Inferior parietal cortex (tissue), 1 donor: Measurements from ENCODE around the gene HHIPL1.

Experiments used
- DNase-seq: peaks from one replicate; pipeline ENCODE4 v3.0.0-alpha.2; 2016; ENCODE audit errors: extremely low spot score

Gene HHIPL1

DNA sequence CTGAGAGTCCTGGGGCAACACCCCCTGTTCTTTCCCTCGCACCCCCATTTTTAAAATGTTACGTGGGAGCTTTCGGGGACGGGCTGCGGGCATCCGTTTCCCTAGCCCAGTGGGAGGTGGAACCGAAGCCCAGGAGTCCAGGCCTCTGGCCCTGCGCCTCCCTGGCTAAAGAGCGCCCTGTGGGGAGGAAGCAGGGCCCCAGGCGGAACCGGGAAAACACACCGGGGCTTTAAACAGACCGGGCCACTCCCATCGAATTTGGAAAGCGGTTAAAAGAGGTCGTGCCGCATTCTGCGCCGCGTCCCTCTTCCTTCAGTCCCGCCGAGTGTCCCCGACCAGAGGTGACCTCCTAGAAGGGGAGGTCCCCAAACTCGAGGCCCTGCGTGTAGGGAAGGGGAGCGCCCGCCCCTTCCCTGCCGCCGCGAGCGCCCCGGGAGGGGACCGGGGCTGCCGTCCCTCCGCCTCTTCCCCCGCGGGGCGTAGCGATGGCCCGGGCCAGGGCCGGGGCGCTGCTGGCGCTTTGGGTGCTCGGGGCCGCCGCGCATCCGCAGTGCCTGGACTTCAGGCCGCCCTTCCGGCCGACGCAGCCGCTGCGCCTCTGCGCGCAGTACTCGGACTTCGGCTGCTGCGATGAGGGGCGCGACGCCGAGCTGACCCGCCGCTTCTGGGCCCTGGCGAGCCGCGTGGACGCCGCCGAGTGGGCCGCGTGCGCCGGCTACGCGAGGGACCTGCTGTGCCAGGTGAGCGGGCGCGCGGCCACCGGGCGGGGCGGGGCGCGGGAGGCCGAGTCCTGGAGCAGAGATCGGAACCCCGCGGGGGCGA is at the start of gene HHIPL1:
Gene HHIPL1, plus strand, starts transcription at position 407 of the 822 bp plus-strand sequence. Its CDS starts 79 bp downstream, at position 486.
- no peak for DNase-seq

DNA sequence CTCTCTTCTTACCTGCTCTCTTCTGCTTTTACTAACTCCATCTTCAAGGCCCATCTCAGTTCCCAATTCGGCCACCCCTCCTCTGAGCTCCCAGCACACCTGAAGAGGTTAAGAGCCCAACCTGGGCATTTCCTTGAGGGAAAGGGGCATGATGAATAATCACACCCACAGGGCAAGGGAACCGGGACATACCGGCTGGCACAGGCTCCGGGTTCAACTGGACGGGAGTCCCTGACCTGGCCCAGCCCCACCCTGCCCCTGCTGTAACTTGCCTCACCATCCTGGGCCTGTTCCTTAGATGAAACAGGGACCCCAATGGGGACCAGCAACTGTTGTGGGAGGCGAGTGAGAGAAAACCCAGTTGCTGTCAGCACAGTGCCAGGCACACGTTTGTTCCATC is 49.4 kb upstream of the HHIPL1 start:
- no peak for DNase-seq

DNA sequence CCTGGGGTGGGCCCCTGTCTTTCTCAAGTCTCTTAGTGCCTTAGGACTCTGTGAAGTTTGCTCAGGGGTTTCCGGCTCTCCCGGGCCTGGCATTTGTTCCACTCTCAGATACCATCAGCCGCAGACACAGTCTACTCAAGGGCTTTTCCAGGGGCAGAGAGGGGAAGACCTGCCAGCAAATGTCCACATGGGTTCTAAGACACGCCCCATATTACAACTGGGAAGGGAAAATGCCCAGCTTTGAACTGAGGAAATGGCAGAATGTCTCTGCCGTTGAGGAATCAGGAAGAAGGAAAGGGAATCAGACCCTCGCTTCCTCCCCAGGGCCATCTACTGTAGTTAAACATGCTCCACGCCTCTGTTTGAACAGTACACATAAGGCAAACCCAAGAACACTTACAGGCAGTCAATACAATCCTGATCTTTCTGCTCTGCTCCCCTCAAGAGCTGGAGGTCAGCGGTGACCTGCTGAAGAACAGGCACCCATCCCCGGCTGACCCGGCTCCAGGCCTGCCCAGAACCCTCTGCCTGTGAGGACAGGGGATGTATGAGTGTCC is 48.8 kb upstream of the HHIPL1 start:
- no peak for DNase-seq

DNA sequence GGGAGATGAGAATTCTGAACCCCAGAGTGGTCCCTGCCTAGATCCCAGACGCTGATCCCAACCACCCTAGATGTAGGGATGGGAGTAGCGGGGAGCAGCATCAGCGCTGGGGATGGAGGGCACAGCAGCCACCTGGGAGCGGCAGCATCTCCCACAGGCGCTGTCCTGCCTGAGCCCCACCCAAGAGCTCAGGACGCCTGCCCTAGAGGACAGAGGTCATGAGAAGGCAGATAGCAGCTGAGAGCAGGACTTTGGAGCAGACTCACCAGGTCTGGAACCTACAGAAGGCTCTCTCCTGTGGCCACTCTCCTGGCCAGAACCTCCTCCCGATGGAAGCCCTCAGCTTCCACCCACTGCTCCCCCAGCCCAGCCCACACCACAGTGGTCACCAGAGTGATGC is 48.2 kb upstream of the HHIPL1 start:
- DNase-seq = no peak

DNA sequence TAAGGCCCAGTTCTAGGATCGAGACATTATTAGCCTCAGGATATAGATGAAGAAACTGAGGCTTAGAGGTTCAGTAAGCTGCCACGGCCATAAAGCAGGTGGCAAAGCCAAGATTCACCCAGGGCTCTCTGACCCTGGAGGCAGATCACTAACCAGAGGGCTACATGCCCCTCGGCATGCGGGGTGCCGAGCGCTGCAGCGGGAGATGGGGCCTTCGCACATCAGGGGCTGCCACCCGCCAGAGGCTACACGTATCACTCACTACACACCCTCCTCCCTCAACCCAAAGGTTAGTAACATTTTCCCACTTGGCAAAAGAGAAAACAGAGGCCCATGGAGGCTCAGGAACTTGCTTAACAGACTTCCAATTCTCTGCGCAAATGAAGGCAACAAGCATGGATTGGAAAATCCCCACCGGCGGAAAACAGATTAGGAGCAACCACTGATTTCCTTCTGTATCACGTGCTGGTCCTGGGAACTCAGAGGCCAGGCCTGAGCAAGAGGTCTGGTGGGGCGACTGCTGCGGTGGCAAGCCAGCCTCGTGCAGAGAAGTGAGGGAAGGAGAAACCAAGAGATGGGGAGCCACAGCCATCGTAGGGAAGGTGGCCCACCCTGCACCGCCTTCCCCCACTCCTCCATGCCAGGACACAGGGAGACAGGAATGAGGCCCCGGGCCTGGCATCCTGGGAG is 46.9 kb upstream of the HHIPL1 start:
- DNase-seq = no peak

DNA sequence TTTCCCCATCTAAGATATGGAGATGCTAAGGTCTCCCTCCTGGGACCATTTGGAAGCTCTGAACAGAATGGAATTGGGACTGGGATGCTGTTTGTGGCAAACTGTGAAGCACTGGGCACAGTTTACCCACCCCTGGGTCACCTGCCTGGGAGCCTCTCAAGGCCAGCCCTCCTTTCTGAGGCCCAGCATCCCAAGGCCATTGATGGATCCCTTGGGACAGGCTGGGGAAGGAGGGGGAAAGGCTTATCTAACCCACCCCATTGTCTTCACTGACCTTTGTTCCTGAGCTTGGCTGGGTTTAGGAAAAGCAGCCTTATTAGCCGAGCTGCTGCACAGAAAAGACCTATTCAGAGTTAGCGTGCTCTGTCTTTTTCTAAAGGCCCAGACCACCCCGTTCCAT is 46.2 kb upstream of the HHIPL1 start:
- no peak for DNase-seq

DNA sequence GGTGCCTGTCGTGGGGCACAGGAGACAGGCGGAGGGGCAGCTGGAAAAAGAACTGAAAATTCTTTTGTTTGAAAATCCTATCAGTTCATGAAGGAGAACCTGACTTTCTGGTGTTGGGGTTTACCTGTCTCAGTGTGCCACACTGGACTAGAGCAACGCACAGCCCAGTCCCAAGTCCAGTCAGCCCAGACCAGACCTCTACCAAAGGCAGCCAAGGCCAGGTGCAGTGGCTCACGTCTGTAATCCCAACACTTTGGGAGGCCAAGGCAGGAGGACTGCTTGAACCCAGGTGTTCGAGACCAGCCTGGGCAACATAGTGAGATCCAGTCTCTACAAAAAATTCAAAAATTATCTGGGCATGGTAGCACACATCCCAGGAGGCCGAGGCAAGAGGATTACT is 45.5 kb upstream of the HHIPL1 start:
- no peak for DNase-seq

DNA sequence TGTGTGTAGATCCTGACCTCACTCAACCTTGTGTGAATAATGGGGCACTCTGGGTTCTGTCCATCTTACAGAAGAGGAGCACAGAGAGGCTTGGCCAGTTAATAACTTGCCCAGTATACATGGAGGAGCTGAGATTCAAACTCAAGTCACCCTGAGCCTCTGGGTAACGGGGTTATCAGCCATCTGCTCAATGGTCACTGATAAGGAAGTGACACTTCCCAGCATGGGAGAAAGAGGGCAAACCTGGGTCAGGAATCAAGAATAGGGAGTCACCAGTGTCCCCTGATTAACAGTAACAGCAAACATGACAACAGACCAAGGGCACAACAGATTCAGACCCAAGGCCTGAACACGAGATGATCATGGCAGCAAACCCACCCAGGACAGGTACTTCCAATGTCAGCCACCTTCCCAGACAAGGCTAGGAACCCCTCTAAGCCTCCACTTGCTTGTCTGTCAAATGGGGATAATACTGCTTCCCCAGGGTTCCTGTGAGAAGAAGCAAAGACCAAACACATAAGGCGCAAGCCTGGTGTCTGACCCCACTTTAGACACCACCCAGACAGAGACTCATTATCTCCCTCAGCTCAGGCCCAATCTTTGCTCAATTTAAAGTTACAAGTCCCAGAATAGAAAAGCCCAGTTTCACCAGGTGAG is 44.6 kb upstream of the HHIPL1 start:
- DNase-seq = no peak

DNA sequence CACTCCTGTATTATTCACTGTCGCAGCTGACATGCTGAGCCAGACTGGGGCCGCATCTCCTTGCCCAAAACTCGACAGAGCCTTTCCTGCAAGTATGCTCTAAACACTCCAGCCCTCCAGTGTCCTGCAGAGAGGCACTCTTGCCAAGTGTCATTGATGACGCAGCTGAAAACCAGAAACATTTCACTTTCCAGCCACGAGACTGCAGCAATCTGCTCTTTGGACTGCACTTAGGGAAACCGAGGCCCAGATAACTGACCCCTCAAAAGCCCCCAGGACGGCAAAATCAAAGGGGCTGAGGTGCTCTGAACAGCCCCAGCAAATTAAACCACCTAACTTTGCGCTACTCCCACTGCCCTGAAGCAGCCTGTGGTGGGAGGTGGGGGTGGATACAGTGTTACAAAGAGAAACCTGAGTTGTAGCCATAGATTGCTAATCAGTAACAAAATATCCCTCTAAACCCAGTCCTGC is 43.5 kb upstream of the HHIPL1 start:
- DNase-seq = no peak

DNA sequence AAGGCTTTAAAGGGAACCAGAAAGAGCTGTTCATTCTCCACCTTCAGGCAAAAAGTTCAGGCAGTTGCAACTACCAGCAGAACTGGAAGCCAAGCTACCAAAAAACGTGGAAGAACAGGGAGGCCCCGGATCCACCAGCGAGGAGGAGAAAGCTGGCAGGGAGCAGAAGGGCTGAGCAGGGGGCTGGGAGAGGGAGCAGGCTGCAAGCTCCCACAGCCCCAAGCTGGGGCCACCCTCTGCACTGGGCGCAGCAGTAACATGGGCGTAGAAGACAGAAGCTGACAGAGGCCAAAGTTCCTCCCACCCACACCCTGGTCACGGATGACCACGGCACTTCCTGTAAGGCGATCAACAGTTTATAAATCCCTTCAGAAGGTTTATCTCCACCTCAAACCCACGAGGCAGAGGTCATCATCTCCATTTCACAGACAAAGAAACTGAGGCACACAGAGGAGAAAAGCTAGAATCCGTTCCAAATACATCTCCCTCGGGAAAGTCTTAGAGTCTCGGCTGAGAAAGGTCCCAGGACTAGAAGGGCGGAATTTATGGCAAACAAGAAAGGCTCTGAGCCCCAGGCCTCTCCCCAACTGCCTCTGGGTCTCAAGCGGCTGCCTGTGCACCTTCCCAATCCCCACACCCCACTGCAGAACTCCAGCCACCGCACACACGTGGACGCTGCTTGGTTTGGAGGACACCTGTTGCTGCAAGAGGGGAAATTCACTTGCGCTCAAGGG is 42.7 kb upstream of the HHIPL1 start:
- DNase-seq = no peak

DNA sequence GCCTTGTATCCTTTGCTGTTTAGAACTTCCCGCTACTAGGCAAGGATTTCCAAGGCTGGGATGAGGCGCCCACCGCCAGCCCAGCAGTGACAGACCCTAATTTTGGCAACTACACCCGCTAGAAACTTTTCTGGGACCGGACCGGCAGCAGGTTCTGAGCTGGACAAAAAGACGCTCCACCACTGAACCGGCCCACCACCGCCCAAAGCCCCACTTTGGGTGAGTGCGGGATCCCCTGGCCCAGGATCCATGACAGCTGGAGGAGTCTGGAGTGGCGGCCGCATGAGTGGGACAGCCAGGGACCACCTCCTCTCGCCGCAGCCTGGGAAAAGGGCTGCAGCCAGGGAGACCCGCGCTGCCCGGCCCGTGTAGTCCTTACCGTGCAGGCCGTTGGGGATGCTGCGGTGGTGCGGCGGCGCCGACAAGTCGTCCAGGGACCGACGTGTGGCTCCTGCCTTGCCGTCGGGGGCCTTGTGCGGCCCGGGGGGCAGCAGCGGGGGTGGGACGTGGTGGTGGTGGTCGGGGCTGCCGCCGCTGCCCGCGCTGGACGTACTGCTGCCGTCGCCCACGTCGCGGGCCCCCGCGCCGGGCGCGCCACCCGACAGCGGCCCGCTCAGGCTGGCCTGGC is 42.0 kb upstream of the HHIPL1 start:
- no peak for DNase-seq

DNA sequence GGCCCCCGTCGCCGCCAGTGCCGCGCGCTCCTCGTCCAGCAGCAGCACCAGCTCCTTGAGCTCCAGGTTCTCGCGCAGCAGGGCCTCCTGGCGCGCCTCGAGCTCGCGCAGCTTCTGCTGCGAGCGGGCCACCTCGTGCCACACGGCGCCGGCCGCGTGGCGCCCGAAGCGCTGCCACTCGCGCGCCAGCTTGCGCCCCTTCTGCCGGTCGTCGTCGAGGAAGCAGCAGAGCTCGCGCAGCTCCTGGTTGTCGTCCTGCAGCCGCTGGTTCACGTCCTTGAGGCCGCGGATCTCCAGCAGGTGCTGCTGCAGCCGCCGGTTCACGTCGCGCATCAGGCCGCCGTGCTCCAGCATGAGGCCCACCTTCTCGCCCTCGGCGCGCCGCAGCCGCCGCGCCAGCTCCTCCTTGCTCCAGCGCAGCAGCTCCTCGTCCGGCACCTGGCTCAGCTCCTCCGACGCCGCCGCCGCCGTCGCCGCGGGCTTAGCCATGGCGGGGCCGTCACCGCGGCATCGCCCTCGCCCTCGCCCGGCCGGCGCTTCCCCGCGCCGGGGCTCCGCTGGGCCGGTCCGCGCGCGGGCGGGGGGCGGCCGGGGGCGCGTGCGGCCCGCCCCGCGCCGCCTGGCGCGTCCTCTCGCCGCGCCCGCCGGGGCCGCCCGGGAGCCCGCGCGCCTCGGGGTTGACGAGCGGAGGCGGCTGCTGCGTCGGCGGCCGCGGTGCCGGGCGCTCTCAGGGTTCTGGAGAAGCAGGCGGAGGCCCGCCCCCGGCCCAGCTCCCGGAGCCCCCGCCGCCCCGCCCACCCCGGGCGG is 41.3 kb upstream of the HHIPL1 start, which contains the start of gene CCDC85C:
Gene CCDC85C, minus strand, starts transcription at position 737 of the 807 bp plus-strand sequence. Its CDS starts 248 bp downstream, at position 489.
- no peak for DNase-seq

DNA sequence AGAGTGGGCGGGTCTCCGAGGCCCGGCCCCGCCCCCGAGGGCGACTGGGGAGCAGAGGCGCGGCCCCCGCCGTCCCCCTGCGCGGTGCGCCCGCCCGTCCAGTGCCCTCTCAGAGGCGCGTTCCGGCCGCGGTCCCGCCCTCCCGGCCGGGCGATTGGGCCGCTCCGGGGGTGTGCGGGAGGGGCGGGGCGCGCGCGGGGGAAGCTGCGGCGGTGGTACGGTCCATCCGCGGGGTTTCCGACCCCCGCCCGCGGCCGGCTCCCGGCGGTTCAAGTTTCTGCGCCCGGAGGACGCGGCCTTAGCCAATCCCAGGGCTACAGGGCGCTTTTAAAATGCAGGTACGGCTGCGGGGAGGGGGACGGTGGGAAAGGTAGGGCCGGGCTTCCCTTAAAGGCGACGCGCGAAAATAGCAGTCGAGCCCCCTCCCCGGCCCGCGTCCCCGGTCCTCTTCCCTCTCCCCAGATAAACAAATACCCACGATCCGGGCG is 40.6 kb upstream of the HHIPL1 start:
- peak; percentile 87 for DNase-seq

DNA sequence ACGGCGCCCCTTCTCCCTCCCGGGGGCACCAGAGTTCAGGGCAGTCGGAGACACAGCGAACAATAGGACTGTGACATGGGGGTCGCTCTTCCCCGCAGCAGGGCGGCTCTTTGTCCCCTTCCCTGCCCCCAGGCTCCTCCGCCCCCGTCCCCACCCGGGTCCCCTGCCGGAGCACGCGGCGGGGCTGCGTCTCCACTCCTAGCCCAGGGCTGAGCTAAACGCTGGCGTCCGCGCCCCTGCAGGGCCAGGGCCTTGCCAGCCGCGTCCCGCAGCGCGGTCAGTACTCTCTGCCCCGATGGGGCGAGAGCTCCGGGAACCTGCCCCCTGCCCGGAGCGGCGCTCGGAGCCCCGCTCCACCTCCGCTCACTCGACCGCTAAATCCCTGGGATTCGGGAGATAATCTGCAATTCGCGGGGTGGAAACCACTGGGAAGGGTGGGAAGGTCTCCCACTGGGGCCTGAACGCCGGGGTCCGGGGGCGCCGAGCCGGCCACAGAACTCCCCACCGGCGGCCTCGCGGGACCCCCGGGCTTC is 40.1 kb upstream of the HHIPL1 start:
- DNase-seq = no peak

DNA sequence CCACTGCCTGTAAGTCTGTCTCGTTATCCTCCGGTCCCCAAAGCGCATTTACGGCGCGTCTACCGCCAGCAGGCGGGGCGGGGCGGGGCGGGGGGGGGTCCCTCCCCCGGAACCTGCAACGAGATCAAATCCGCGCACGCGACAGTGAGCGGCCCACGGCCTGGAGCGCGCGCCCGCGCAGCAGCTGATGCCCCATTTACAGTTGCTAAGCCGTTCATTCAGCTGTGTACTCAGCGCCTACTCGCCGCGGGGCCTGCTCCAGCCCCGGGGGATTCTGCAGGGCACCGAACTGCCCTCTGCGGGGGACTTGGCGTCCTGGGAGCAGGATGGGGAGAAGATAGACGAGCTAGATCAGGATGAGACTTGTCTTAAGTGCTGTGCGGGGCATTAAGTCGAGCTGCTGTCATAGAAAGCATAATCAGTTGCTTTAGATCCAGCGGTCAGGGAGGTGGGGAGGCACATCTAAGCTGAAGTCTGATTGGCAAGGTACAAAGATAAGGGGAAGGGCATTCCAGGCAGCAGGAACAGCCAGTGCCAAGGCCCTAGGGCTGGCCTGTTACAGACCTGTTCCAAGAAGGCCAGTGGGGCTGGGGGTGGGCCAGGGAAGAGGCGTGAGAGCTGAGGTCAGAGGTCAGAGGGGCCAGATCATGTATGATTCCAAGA is 39.5 kb upstream of the HHIPL1 start:
- peak; percentile 53 for DNase-seq

DNA sequence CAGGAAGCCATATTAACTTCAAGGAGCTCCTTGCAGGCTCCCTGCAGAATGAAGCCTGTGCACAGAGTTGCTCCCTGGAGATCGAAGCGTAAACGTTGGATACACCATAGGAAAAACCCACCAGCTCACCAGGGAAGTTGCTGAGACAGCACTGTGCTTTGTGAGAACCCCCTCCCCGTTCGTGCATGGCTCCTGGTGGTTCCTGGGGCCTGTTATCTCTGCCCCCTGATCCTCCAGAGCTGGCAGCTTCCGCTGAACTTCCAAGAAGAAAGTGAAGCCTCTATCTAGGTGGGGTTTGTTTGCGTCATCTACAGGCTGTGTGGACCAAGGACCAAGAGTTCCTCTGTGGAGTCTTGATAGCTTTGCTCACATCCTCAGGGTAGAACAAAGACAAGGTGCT is 38.6 kb upstream of the HHIPL1 start:
- no peak for DNase-seq

DNA sequence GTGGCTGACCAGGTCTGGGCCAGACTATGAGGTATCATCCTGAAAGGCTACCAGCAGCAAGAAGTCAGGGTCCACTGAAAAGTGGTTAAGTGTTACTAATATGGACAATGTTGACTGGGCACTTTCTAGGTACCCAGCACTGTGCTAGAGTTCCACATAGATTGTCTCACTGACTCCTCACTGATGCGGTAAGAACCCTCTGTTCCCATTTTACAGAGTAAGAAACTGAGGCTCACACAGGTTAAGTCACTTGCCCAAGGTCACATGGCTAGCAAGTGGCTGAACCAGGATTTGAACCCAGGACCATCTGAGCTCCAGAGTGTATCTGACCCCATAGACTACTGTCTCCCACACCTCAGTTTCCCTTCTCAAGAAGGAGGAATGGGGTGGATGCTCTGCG is 36.3 kb upstream of the HHIPL1 start:
- no peak for DNase-seq

DNA sequence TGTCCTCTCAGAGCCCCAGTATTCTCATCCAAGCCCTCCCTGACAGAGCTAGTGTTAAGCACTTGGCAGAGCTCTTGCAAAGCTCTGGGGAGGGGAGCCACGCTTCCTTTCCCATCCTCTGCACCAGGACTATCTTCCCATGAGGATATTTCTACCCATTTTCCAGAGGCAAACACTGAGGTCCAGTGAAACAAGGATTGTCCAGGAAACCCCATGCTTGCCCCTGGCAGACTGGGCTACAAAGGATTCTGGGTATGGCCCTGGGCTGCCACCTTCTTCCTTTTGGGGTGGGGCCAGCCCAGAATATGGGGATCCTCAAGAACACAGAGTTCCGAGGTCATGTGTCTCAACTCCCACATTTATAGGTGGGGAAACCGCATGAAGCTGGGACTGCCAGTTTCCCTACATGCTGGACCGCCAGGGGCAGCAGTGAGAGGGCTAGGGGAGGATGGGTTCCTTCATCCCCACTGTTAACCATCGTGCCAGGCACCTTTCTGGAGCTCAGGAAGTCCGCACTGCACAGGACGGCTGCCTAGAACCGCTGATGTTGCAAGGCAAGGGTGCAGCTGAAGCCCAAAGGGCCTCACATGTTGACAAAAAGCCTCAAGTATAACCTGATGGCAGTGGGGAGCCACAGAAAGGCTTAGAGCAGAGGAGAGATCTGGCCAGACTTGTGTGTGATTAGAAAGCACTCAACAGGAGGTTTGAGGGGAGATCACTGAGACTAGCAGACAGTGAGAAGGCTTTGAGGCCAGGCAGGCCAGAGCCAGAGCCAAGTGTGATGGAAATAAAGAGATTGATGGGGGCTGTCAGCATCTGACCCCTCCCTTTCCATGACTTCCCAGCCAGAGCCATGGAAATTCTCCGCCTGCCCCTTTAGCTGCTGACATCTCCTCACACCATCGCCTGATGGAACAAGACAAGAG is 35.4 kb upstream of the HHIPL1 start:
- DNase-seq = no peak
